Nephron progenitor cell (in vitro differentiated cells): ENCODE measurements around the gene NME2.

ENCODE experiments used
- DNase-seq: peaks from one replicate; pipeline ENCODE4 v3.0.0; 2021
- H3K27ac Mint-ChIP-seq: 2 replicates; pipeline ENCODE4 v1.8.0; 2021; ENCODE audit warnings: mild to moderate bottlenecking, moderate library complexity, mixed read lengths
- H3K27me3 Mint-ChIP-seq: 2 replicates; pipeline ENCODE4 v1.8.0; 2021; ENCODE audit warnings: mild to moderate bottlenecking, low read depth, mixed read lengths; ENCODE audit not compliant: poor library complexity
- H3K36me3 Mint-ChIP-seq: 2 replicates; pipeline ENCODE4 v1.8.0; 2021; ENCODE audit warnings: low read depth, mixed read lengths
- H3K4me1 Mint-ChIP-seq: 2 replicates; pipeline ENCODE4 v1.8.0; 2021; ENCODE audit warnings: mixed read lengths
- H3K4me3 Mint-ChIP-seq: 2 replicates; pipeline ENCODE4 v1.8.0; 2021; ENCODE audit warnings: mild to moderate bottlenecking, moderate library complexity, mixed read lengths
- H3K9me3 Mint-ChIP-seq: 2 replicates; pipeline ENCODE4 v1.8.0; 2021; ENCODE audit warnings: mild to moderate bottlenecking, moderate library complexity, mixed read lengths
- CTCF ChIP-seq: fragments of 200-600 bp; sonication (generic); IDR thresholded peaks from 2 replicates; pipeline ENCODE4 v1.5.0; 2021; ENCODE audit warnings: antibody characterized with exemption

Gene NME2

GRCh38 chr17:51166198-51166986 lies at the start of gene NME2:
NME2 (plus strand) TSS chr17:51166411; CDS start chr17:51166831, 420 bp downstream.
- Mint-ChIP-seq H3K27me3 (peaks cover 5% of the 10 kb centered on the region), H3K36me3 (peaks cover 56% of the 10 kb centered on the region), H3K4me3 (peak within 1 kb of the TSS; percentile 96)

GRCh38 chr17:51118330-51119195 lies 47.6 kb upstream of the NME2 start:
- Mint-ChIP-seq H3K36me3 (no peaks in the 10 kb centered on the region), H3K27ac (no peak overlapping the region), H3K4me3 (peak overlapping the region; percentile 98), H3K9me3 (no peaks in the 10 kb centered on the region), H3K4me1 (peaks cover 46% of the 10 kb centered on the region), H3K27me3 (peaks cover 4% of the 10 kb centered on the region)
- DNase-seq = no peak
- TF ChIP-seq CTCF = no peak

More at GRCh38 chr17:51166198-51166986, at the start of gene NME2:
- TF ChIP-seq CTCF = no peak
- Mint-ChIP-seq H3K27ac (peak within 1 kb of the TSS; percentile 92), H3K9me3 (no peaks in the 10 kb centered on the region), H3K4me1 (peaks cover 28% of the 10 kb centered on the region)
- peak; percentile 93 for DNase-seq

DNA sequence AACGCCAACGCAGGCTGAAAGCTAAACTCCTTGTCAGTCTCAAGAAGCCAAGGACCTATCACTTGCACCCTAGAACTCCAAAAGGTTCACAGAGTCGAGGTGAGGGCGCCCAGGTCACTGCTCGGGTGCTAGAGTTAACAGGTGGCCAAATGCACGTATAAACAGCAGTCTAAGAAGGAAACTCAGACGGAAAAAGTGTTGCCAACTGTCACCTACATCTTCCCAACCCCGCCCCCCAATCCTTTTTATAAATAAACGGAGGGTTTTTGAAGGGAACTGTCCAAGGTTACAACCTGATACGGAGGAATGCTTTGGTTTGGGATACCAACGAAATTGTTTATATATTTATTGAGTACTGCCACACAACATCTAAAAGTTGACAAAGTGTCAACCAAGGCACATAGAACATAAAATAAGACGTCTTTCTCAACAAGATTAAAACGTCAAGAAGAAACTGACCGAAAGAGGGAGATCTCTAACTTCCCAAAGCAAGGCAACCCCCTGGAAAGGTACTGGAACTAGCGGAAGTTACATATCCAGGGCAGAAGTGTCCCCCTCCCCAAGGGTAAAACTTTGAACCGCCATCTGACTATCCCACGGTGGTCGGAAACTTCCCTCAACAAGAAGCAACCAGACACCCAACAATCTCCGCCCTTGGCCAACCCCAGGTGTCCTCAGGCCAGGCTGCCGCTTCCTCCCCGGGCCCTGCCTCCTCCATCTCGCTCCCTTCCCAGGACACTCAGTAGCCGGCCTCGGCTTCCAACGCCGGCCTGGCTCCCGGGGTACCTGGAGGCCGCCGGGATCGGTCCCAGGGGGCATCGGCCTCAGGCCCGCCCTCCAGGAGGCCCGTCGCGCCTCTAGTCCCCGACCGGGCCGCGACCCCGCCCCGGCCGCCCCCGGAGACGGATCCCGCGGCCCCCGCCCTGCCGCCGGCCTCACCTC lies 46.5 kb upstream of the NME2 start:
- TF ChIP-seq CTCF = no peak
- DNase-seq = peak; percentile 57
- no peaks in the 10 kb centered on the region for H3K9me3 Mint-ChIP-seq
- H3K36me3 Mint-ChIP-seq = no peaks in the 10 kb centered on the region
- peaks cover 46% of the 10 kb centered on the region for H3K4me1 Mint-ChIP-seq
- peak overlapping the region; percentile 98 for H3K4me3 Mint-ChIP-seq
- peaks cover 4% of the 10 kb centered on the region for H3K27me3 Mint-ChIP-seq
- H3K27ac Mint-ChIP-seq = peak overlapping the region; percentile 100

- peak overlapping the region; percentile 98 for H3K4me3 Mint-ChIP-seq
- H3K27me3 Mint-ChIP-seq = peaks cover 4% of the 10 kb centered on the region
- H3K36me3 Mint-ChIP-seq = no peaks in the 10 kb centered on the region
- DNase-seq = no peak
- TF ChIP-seq CTCF = no peak
- H3K27ac Mint-ChIP-seq = peak overlapping the region; percentile 100
- peaks cover 46% of the 10 kb centered on the region for H3K4me1 Mint-ChIP-seq
- H3K9me3 Mint-ChIP-seq = no peaks in the 10 kb centered on the region
These were observed 45.9 kb upstream of the NME2 start for GRCh38 chr17:51120357-51120738.

GRCh38 chr17:51120739-51121619 lies 45.2 kb upstream of the NME2 start, which contains the start of gene SPAG9:
SPAG9 (minus strand) TSS chr17:51120868; CDS start chr17:51120656, 212 bp downstream.
- Mint-ChIP-seq H3K9me3 (no peaks in the 10 kb centered on the region), H3K36me3 (no peaks in the 10 kb centered on the region), H3K27me3 (peaks cover 4% of the 10 kb centered on the region), H3K4me3 (peak within 1 kb of the TSS; percentile 98), H3K27ac (peak within 1 kb of the TSS; percentile 100), H3K4me1 (peaks cover 46% of the 10 kb centered on the region)
- TF ChIP-seq CTCF = no peak
- DNase-seq = peak; percentile 95
